DOHH2 (cell line): Measurements from ENCODE around the gene PARM1.

Source experiments
- H3F3A ChIP-seq: fragments of 200-600 bp; sonication (generic), shearing (Covaris generic); 2 replicates; pipeline ENCODE4 v1.6.0; 2016; ENCODE audit warnings: antibody characterized with exemption, mild to moderate bottlenecking; ENCODE audit not compliant: control insufficient read depth, insufficient read depth
- H3K27ac ChIP-seq: fragments of 200-600 bp; sonication (generic); 2 replicates; pipeline ENCODE4 v1.5.1; 2014; ENCODE audit warnings: low read depth, mild to moderate bottlenecking, low read length, moderate library complexity
- H3K27me3 ChIP-seq: fragments of 200-600 bp; sonication (generic); 2 replicates; pipeline ENCODE4 v1.6.1; 2014; ENCODE audit warnings: mild to moderate bottlenecking, low read length, mixed read lengths; ENCODE audit not compliant: control insufficient read depth
- H3K36me3 ChIP-seq: fragments of 200-600 bp; sonication (generic); 2 replicates; pipeline ENCODE4 v1.6.1; 2014; ENCODE audit warnings: mild to moderate bottlenecking, low read length, moderate library complexity, mixed read lengths; ENCODE audit not compliant: control insufficient read depth
- H3K4me1 ChIP-seq: fragments of 200-600 bp; sonication (generic); 2 replicates; pipeline ENCODE4 v1.6.1; 2014; ENCODE audit warnings: mild to moderate bottlenecking, low read length, mixed read lengths; ENCODE audit not compliant: control insufficient read depth
- H3K4me2 ChIP-seq: fragments of 200-600 bp; sonication (generic); 2 replicates; pipeline ENCODE4 v1.6.0; 2014; ENCODE audit warnings: mild to moderate bottlenecking, low read length, moderate library complexity
- H3K4me3 ChIP-seq: fragments of 200-600 bp; sonication (generic); 2 replicates; pipeline ENCODE4 v1.5.1; 2014; ENCODE audit warnings: mild to moderate bottlenecking, low read length, mixed read lengths
- H3K79me2 ChIP-seq: fragments of 200-600 bp; sonication (generic); 2 replicates; pipeline ENCODE4 v1.6.1; 2014; ENCODE audit warnings: mild to moderate bottlenecking, low read length, mixed read lengths; ENCODE audit not compliant: control insufficient read depth
- H3K9me2 ChIP-seq: fragments of 200-600 bp; sonication (generic); replicated peaks from 2 replicates; pipeline ENCODE4 v1.6.1; 2014; ENCODE audit warnings: mild to moderate bottlenecking, low read length, mixed read lengths; ENCODE audit not compliant: control insufficient read depth
- H3K9me3 ChIP-seq: fragments of 200-600 bp; sonication (generic); 2 replicates; pipeline ENCODE4 v1.6.1; 2014; ENCODE audit warnings: antibody characterized with exemption, low read length, mixed read lengths; ENCODE audit not compliant: control insufficient read depth, insufficient read depth
- H4K20me1 ChIP-seq: fragments of 200-600 bp; sonication (generic); 2 replicates; pipeline ENCODE4 v1.6.0; 2014; ENCODE audit warnings: low read depth, mild to moderate bottlenecking, antibody characterized with exemption, low read length, moderate library complexity; ENCODE audit not compliant: control insufficient read depth, insufficient read depth
- CTCF ChIP-seq: fragments of 200-600 bp; sonication (generic); IDR thresholded peaks from one replicate; pipeline ENCODE4 v1.5.1; 2014; ENCODE audit warnings: antibody characterized with exemption, mild to moderate bottlenecking, low read depth, low read length; ENCODE audit not compliant: poor library complexity, severe bottlenecking
- EZH2phosphoT487 ChIP-seq: fragments of 200-600 bp; sonication (generic); IDR thresholded peaks from 2 replicates; pipeline ENCODE4 v1.6.1; 2017; ENCODE audit warnings: borderline replicate concordance, mild to moderate bottlenecking, antibody characterized with exemption, low read length, moderate library complexity, mixed read lengths

Gene PARM1

GRCh38 chr4:75089206-75089605 is 156.3 kb downstream of the PARM1 start:
- H3K27me3 ChIP-seq = no peaks in the 10 kb centered on the region
- no peak overlapping the region for H3K27ac ChIP-seq
- no peak overlapping the region for H3K4me2 ChIP-seq
- no peak overlapping the region for H3K4me3 ChIP-seq
- no peaks in the 10 kb centered on the region for H4K20me1 ChIP-seq
- H3K36me3 ChIP-seq = no peaks in the 10 kb centered on the region
- TF ChIP-seq CTCF (no peak), EZH2phosphoT487 (no peak)
- H3K4me1 ChIP-seq = no peaks in the 10 kb centered on the region
- H3K9me3 ChIP-seq = no peaks in the 10 kb centered on the region
- H3K79me2 ChIP-seq = no peaks in the 10 kb centered on the region
- H3F3A ChIP-seq = no peaks in the 10 kb centered on the region
- H3K9me2 ChIP-seq = no peaks in the 10 kb centered on the region

DNA sequence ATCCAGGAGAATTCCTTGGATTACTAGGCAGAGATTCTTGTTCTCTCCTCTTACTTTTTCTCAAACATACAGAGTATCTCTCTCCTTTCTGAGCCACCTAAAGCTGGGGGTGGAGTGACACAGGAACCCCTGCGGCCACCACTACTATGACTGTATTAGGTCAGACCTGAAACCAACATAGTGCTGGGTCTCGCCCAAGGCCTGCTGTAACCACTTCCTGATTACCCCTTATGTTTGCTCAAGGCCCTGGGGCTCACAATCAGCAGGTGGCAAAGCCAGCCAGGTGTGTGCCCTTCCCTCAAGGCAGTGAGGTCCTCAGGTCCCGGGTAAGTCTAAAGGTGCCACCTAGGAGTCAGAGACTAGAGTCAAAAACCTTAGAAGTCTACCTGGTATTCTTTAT is 166.4 kb downstream of the PARM1 start:
- Histone ChIP-seq H3K4me2 (no peak overlapping the region), H3K9me3 (no peaks in the 10 kb centered on the region), H3K9me2 (no peaks in the 10 kb centered on the region), H3K27me3 (no peaks in the 10 kb centered on the region), H3K4me1 (peaks cover 6% of the 10 kb centered on the region), H3K4me3 (no peak overlapping the region), H3K36me3 (no peaks in the 10 kb centered on the region), H3F3A (no peaks in the 10 kb centered on the region), H4K20me1 (no peaks in the 10 kb centered on the region), H3K27ac (no peak overlapping the region), H3K79me2 (no peaks in the 10 kb centered on the region)
- no peak for TF ChIP-seq EZH2phosphoT487
